GM12891 (cell line): ENCODE data around the gene C5orf47.

Source experiments
- POLR2A ChIP-seq: IDR thresholded peaks from 2 replicates; pipeline ENCODE4 v1.6.1; 2011; ENCODE audit warnings: low read depth, low read length, control low read depth
- POLR2AphosphoS5 ChIP-seq: IDR thresholded peaks from 2 replicates; pipeline ENCODE4 v1.6.1; 2011; ENCODE audit warnings: low read depth, low read length, control low read depth
- SPI1 ChIP-seq: IDR thresholded peaks from 2 replicates; pipeline ENCODE4 v1.6.1; 2011; ENCODE audit warnings: low read depth, low read length, control low read depth
- TAF1 ChIP-seq: IDR thresholded peaks from 2 replicates; pipeline ENCODE4 v1.6.1; 2011; ENCODE audit warnings: low read depth, low read length, control low read depth

GRCh38 chr5:173973616-173973969, 15.4 kb upstream of the C5orf47 start:
- no peak for TF ChIP-seq POLR2A
- TF ChIP-seq POLR2AphosphoS5, result no peak
- TF ChIP-seq TAF1, result no peak
- TF ChIP-seq SPI1, result no peak
